NCI-H1930 (cell line): ENCODE data around the gene MALSU1.

Experiments
- DNase-seq, 2 experiments: peaks; one replicate each; lab custom pipeline; 2025; lab: John Stamatoyannopoulos, UW

Gene MALSU1

GRCh38 chr7:23335621-23336020 is 36.5 kb downstream of the MALSU1 start:
- DNase-seq: no peak

- DNase-seq: no peak
Observed at GRCh38 chr7:23336086-23336485, 36.9 kb downstream of the MALSU1 start.

- DNase-seq: no peak
Observed at GRCh38 chr7:23336799-23337283, 37.7 kb downstream of the MALSU1 start.

- DNase-seq: no peak
Observed at GRCh38 chr7:23337374-23337773, 38.2 kb downstream of the MALSU1 start.

- DNase-seq: no peak
Observed at GRCh38 chr7:23338439-23338838, 39.3 kb downstream of the MALSU1 start.

- no peak for DNase-seq
Observed at GRCh38 chr7:23338863-23339262, 39.7 kb downstream of the MALSU1 start.

- DNase-seq: no peak
Observed at GRCh38 chr7:23341846-23342598, 42.9 kb downstream of the MALSU1 start.

GRCh38 chr7:23343102-23343501 is 44.0 kb downstream of the MALSU1 start:
- no peak for DNase-seq

- no peak for DNase-seq
Observed at GRCh38 chr7:23343806-23344475, 44.8 kb downstream of the MALSU1 start.

- DNase-seq: no peak
Observed at GRCh38 chr7:23345601-23346000, 46.5 kb downstream of the MALSU1 start.

- DNase-seq: no peak
Observed at GRCh38 chr7:23346316-23346715, 47.2 kb downstream of the MALSU1 start.

GRCh38 chr7:23347033-23347681 is 48.0 kb downstream of the MALSU1 start:
- no peak for DNase-seq

- DNase-seq: no peak
Observed at GRCh38 chr7:23347682-23348180, 48.6 kb downstream of the MALSU1 start.

GRCh38 chr7:23349484-23350157 is 50.5 kb downstream of the MALSU1 start:
- DNase-seq: no peak

GRCh38 chr7:23350466-23350865 is 51.3 kb downstream of the MALSU1 start:
- no peak for DNase-seq

- no peak for DNase-seq
Observed at GRCh38 chr7:23353172-23353571, 54.0 kb downstream of the MALSU1 start.

- no peak for DNase-seq
Observed at GRCh38 chr7:23356168-23356567, 57.0 kb downstream of the MALSU1 start.

- no peak for DNase-seq
Observed at GRCh38 chr7:23356726-23357125, 57.6 kb downstream of the MALSU1 start.

- DNase-seq: peak in 1 of 2 experiments; percentile 7
Observed at GRCh38 chr7:23357190-23358093, 58.3 kb downstream of the MALSU1 start.

GRCh38 chr7:23358152-23358674 is 59.1 kb downstream of the MALSU1 start:
- DNase-seq: no peak
